Myocyte (in vitro differentiated cells): ENCODE results near the gene GBX2. TPM values are rescaled to one million over a fixed set of nuclear protein-coding genes. Genes with fewer than 3 reads are reported as not detected.

Experiments used
- DNase-seq: peaks from one replicate; pipeline ENCODE4 v3.0.0-alpha.2; 2012; ENCODE audit warnings: low read depth
- total RNA-seq: library from RNA; depleted of rRNA; stranded (reverse); fragments of >200 nt; gene quantifications from 2 replicates; pipeline ENCODE4 v1.2.3, GENCODE V29; 2014

GBX2 gene
- total RNA-seq, 1 donor from 2014 or later: not detected

DNA sequence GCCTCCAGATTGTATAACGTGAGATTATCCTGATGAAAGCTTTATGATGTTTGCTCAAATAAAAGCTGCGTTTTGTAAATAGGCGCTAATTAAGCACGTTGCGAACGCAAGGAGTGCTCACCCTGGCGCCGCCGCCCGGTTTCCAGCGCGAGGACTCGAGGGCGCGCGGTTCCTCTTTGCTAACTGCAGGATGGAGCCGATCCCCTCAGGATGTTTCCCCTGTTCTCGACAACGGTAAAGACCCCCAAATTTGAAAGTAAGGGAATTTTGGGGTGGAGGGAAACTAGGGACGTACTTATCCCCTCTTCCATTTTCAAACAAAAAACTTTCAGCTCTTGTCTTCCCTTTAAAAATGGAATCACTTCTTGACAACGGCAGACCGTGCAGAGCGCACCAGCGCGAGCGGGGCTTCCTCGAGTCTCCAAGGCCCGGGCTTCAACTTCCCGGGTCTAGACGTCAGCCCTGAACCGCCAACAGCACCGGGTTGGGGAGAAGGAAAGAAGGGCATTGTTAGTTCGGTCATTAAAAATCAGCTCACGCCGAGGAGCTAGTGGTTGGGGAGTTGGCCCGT is 1.1 kb upstream of the GBX2 start:
- DNase-seq: no peak

DNA sequence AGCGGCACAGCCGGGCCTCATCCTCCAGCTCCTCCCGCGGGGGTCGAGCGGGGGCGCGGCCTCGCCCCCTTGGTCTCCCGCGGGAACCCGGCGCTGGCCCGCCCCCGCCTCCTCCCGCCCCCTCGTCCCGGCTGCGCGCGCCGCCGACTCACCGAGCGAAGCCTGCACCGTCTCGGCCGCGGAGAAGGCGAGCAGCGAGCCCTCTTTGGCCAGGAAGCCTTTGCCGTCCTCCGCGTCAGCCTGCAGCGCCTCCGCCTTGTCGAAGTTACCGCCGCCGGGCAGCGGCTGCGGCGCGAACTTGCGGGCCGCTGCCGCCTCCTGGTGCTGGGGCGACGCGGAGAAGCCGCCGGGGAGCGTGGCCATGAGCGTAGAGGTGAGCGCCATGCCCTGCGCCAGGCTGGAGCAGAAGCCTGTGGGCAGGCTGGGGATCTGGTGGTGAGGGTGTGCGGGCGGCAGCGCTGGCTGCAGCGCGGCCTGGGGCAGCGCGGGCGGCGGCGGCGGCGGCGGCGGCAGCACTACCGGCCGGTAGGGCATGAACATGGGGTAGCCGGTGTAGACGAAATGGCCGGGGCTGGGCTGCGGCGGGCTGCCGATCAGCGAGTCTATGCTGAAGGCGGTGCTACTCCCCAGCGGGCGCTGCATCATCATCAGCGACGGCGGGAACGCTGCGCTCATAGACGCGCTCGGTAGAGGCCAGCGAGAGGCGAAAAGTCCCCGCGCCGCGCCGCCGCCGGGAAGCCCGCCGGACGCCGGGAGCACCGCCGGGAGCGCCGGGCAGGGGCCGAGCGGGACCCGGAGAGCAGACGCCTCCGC is 683 bp downstream of the GBX2 start:
- DNase-seq: peak; percentile 55

DNA sequence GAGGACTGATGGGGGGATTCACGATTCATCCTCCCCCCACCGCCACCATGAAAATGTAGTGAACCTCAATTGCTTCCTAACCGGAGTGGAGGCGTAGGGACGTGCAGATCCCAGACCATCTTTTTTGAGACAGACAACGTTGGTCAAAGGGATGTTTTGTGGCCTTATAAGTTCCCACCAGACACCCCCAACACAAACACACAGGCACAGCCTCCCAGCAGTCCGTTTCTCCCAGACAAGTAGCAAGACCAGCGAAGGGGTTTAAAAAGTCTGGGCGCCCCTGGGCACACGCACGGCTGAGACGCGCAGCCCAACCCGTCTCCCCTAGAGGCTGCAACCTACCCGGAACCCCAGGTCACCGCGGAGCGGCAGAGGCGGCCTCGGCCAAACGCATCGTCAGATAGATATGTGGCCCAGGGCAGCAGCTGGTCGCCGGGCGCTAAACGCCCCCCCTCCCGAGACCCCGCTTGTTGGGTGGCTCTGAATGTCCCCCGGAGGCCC is 1.3 kb downstream of the GBX2 start:
- DNase-seq: no peak

DNA sequence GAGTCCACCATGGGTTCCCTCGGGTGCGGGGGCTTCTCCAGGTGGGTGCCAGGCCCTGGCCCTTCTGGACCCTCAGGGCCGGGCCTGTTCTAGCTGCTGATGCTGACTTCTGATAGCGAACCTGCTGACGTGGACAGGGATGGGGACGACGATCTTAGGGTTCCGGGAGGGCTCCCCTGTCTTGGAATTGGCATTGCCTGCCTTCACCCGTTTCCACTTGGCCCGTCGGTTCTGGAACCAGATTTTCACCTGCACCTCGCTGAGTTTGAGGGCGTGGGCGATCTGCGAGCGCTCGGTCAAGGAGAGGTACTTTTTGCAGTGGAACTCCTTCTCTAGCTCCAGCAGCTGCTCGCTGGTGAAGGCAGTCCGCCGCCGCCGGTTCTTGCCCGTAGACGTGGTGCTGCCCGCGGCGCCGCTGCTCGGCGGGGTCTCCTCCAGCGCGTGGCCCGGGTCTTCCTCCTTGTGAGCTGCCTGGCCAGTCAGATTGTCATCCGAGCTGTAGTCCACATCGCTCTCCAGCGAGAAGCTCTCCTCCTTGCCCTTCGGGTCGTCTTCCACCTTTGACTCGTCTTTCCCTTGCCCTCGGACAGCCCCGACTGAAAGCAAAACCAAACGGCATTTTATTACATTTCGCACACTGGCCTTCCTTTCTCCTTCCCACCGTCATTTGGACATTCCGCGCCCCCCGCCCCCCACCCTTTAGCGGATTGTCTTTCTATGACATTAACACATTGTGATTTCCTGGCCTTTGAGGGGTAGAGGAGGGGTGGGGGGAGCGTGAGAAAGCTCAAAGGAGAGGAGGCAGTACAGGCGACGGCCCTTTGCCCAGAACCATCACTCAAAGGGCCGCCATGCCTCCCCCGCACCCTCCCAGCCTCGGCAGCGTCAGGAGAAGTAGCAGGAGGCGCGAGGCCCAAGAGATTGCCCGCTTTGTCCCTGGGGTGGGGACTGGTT is 2.1 kb downstream of the GBX2 start:
- no peak for DNase-seq

DNA sequence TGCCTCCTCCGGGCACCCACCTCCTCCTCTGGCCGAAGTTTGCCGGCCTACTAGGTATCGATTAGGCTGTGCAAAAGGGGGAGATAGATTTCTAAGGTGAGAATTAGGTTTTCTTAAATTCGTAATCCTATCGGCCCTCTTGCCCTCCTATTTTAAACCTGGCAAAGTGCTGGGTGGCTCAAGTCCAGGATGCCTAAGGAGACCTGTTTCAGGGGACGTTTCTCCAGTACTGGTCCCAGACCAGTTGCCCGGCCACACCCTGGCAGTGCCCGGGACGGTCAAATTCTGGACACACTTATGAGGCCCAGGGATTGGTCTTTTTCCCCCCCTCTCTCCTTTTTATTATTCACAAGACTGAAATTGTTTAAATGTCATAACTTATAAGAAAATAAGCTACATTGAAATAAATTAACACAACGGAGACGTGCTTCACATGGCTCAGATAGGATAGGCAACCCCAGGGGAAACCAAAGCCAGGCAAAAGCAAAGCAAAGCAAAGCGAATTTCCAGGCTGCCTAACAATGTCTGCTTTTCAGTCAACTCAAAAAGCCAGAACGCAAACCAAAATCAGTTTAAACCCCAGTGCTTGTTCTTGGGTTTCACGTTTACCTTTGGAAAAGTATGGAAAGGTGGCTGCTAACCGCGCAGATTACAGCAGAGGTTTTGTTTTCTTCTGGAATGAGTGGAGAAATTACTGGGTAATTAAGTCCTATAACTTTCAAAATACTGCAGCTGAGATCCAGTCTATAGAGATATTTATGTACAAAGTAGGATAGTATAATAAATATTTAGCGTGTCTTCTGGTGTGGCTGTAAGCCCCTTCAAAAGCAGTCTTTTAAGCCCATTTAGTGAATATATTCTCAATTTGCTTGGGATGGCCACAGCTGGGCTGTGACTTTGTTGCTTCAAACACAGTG is 3.0 kb downstream of the GBX2 start:
- no peak for DNase-seq

DNA sequence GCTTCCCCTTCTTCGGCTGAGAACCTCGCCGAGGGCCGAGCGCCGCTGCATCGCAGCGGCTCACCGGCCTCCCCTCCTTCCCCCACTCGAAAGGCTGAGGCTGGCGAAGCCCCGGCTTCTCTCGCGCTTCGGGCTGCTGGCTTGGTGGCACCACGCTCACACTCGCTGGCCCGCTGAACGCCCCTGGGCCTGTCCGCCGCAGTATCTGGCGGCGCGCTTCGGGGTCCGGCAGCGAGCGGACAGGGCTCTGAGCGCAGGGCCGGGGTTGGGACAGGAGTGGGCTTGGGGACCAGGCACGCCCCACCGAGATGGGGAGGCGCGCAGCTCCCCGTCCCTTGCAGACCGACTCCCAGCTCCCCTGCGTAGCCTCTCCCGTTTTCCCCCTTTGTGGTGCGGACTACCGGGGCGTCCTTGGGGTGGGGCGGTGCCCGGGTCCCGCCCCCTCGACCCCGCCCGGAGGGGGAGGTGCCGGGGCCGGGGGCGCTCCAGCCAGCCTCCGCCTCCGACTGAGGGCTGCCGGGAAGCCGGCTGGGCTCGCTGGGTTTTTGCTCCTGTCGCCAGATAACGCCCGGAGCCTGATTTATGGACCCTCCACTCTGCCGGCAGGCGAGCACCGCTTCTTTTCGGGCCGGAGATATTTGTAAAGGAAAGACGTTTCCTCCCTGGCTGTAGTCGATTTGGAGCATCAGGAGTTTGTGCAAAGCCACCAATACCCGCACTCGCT is 3.8 kb downstream of the GBX2 start:
- no peak for DNase-seq

DNA sequence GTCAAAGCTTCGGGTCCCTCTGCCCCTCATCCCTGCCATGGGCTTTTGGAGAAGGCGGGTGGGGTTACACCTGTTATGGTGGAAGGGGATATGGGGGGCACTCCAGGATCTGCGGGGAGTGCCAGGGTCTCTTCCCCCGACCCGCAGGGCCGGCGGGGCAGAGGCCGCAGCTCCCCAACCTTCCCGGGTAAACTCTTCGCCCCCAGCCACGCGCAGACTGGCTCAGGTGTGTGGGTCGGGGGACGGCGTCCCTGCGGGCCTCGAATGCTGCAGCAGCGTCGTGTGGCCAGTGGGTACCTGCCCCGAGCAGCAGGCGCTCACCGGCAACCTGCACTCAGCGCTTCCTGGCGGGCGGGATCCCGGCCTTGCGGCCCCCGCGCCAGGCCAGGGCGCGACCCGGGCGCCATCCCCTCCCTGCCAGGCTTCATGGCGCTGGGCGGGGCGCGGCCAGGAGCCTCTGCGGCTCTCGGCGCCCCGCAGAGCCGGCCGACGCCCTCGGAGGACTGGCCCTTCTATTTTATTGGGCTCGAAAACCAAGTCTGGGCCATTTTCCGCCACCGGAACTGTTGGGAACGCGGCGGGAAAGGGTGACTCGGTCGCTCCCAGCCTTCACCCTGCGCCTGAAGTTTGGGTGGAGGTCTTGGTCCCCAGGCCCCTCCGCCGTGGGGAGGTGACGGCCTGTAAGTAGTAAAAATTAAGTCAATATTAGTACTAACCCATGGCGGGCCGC is 4.5 kb downstream of the GBX2 start:
- no peak for DNase-seq

DNA sequence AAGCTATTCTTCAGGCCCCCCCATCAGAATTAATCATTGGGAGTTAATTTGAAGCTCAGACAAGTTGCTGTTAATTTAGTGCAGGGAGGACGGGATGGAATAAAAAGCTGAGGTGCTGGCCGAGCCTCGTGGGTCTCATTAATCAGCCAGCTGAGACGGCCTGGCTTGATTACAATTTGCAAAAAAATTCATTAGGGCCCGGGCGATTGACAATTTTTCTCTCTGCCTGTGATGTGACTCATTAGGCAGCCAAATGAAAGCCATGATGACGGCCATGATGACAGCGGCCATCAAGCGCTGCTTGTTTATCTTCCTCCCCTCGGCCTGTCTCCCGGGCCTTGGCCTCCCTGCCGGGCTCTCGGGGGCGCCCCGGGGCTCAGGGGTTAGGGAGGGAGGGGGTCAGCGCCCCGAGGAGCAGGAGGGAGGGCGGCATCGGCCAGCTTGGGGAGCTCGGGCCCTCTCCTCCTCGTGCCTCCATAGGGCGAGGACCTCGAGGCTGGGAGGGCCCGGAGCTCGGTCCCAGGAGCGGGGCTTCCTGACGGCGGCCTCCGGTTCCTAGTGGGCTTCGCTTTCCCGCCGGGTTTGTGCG is 5.2 kb downstream of the GBX2 start:
- DNase-seq: no peak

DNA sequence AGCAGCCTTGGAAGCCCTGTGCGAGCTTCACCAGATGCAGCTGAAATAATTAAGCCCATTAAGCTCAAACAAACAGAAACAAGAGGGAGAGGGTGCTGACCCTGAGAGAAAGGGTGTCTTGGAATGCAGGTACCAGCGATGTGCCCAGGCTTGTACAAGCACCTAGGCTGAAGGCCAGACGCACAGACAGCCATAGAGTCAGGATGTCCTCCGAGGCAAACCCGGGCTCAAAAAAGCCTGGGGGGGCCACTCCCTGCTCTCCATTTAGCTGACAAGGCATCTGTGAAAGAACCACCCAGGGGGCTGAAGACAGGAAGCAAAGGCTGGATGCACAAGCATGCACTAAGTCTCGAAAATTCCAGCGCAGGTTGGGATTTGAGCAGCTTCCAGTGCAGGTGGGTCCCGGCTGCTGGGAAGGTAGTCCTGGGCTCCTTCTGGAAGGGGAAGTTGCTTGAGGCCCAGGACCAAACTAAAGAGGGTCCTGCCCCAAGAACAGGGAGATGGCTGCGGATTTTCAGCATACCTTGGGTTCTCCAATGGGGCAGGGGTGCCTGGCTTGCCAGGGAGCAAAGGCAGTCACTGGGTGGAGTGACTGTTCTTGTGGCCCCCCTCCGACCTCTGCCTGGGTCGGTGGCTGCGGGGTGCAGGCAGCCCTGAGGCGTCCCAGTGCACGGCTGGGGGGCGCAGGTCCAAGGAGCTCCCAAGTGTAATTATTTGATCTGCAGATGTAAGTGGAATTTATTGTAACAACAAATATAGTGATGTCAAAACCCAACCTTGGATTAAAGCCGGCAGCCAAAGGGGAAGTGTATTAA is 5.9 kb downstream of the GBX2 start:
- DNase-seq: no peak

DNA sequence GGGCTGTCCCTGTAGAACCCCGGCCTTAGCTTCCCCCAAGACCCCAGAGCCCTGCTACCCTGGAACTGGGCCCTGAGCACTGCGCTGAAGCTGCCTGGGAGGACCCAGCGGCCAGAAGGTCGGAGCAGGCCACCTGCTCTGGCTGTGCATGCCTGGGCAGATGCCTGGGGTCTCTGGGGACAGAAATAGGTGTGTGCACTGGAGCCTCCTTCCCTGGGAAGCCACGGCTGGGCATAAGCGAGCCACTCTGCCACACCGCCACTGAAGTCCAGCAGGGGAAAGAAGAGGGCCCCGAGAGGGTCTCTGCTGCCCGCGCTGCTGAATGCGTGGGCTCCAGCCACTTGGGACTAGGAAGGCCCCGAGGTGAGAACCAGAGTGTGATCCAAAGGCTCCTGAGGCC is 6.7 kb downstream of the GBX2 start:
- DNase-seq: no peak

DNA sequence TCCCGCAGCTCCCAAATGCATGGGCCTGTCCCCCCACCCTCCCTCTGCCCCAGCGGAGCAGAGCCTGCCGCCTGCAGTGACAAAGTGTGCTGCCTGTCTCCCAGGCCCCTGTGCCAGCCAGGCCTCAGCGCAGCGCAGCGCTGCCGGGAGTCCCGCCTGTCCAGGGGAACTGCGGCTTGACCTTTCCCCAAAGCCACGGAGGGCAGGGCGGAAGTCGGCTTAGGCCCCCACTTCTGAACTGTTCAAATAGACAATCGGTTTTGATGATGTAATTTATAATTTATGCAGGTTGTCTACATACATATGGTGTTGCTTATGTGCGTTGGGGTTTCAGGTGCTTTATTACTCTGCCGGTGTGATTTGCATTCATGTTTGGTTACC is 7.1 kb downstream of the GBX2 start:
- no peak for DNase-seq

DNA sequence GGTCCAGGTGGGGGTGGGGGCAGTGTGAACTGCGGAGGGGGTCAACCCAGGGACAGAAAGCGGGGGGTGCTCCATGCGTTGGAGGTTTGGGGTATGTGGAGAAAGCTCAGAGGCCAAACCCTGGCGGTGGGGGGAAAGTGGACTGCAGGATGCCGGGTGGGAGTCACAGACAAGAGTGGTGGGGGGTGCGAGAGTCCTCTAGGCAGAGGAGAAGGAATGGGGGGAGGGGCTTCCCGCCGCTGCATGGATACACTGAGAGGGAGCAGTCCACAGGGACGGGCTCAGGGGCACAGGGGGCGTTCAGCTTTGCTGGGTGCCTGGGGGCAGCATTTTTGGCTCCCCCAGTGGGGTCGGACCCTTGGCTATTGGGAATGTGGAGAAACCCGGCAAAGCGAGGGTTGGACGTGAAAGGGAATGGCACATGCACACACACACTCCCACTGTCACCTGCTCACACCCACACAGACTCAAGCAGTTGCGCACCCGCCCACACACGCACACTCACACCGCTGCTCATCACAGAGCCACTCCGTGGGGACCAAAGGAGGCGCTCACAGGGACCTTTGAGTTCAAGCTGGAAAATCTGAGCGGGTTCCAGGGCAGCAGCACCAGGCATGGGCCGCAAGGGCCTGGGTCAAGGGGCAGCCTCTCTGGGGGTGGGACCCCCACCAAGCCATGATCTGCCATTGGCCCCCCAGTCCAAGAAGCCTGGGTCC is 7.7 kb downstream of the GBX2 start:
- no peak for DNase-seq

DNA sequence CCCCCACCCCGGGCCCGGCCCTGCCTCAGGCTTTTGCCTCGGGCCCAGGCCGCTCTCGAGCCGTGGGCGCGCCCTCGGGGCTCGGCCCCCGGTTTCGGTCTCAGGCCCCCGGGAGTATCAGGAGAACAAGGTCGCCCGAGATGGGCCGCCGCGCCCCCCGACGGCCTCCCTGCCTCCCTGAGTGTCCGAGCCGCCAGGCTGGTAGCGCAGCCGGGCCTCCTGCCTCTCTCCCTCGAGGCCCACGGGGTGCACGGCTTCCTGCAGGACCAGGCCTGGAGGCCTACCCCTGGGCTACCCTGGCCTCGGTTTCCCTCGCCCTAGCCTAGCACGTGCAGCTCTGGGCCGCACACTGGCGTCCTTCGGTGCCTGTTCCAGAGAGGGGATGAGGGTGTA is 8.4 kb downstream of the GBX2 start:
- no peak for DNase-seq

DNA sequence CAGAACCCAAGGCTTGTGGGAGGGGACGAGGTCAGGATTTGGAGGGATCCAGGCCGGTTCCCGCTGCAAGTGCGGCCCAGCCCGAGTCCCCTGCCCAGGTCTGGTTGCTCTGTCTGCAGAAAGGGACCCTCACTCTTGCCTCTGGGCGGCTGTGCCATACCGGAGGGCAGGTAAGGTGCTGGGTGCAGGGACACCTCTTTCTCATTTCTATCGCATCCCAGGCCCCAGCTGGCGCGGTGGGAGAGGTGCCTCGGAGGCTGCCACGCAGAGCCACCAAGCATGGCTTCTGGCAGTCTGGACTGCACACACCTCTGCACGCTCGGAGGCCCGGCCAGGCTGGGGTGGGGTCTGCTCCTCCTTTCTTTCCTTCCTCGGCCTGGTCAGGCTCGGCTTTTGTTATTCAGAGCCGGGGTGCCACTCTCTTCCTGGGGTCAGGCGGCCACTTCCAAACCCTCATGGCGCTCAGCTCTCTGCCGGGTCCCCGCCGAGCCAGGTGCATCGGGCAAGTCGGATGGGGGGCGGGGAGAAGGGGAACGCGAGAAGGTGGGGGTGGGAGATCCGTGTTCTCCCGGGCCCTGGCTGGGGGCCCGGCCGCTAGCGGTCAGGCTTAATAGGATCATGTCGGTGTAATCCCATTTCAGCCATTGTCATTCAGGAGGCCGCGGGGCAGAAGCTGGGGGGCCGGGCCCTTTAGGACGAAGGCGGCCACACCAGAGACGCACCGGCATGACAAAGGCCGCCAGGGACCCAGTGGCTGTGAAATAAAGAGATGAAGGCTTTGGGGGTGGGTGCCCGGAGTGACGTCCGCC is 9.0 kb downstream of the GBX2 start:
- no peak for DNase-seq

DNA sequence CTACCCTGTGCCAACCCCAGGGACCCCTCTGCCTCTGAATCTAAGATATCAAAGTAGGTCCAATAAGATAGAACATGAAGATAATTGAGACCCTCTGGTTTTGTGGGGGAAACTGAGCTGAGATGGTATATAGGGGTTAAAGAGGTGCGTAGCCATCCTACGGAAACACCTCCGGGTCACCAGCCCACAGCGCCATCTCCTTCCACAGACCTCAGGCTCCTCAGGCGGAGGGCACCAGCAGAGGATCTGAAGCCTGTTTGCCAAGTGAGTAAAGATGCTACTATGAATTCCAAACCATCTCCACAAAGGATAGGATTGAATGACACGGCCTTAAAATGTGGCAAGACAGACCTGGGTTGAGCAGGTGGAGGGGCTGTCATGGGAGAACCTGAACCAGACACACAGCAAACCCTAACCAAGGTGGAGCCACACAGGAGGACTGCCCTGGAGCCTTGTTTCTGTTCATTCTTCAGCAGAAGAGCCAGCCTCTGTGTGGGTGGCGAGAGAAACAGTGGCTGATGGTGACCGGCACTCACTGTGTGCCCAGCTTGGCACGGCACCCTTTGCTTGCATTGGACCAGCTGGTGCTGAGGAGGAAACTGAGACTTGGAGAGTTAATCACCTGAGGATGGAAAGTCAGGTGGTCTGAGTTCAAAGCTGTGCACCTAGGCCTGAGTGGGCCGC is 10.2 kb downstream of the GBX2 start:
- no peak for DNase-seq

DNA sequence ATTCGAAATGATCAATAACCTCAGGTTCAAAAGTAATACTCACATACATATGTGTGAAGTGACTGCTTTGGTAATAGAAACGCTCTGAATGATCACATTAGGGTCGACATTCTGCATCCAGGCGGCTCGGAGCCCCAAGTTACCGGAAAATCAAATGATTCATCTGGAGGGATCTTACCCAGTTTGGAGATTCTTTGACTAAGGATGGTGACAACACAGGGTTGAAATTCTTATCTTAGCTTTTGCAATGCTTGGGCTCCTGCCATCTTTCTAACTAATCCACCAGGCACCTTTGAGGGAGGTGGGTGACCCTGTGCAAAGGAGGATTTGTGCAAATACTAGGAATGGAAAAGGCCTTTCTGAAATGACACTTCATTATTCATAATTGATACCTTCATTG is 10.8 kb downstream of the GBX2 start:
- DNase-seq: no peak
